ENCODE measurements around the gene KCNQ5. TPM values are rescaled to one million over a fixed set of nuclear protein-coding genes. Genes with fewer than 3 reads are reported as not detected.

KCNQ5 gene
- total and polyA plus RNA-seq, 5 experiments from 2014 or later: 2.3 to 10.7 (median 4.8) TPM

DNA sequence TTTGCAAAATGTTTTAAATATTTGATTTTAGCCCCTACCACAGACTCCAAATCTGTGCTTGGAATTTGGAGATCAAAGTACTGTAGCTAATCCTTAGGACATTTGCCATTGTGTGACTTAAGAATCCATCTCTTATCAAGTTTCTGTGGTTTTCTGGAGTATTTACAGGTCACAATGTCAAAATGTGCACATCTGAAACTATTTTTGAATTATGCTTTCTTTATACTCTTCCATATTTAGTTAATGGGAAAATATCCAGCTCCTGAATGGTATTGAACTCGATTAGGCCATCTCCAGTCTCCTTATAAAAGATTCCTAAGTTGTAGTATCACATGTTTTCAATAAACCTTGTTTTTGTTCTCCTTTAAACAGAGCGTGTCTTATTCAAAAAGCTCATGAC is 441.0 kb downstream of the KCNQ5 start:
- H3K4me3 Mint-ChIP-seq: no peak overlapping the region
- no peak for ATAC-seq

DNA sequence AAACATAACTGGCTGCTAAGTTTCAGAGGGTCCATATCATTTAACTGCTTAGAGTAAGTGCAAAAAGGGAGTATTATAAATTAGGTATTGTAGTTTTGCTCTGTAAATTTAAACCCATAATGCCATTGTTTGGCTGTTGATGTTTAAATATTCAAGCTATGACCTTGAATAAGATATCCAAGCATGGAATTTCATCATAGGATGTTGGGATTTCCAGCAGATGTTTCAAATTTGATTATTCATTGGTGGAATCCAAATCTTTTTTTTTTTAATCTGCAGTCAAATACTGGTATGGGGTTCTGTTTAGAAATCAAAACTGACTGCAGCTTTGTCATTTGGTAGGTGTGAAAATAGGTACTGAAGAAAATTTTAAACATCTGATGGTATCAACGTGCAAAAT is 442.4 kb downstream of the KCNQ5 start:
- Mint-ChIP-seq H3K27ac (no peak overlapping the region), H3K36me3 (peaks cover 3 to 16% (median 6%) of the 10 kb centered on the region in 3 donors)

More for the DNA sequence above, 441.0 kb downstream of the KCNQ5 start:
- Mint-ChIP-seq H3K27ac (no peak overlapping the region), H3K27me3 (no peaks in the 10 kb centered on the region), H3K36me3 (peaks cover 3 to 17% (median 6%) of the 10 kb centered on the region in 3 donors), H3K9me3 (no peaks in the 10 kb centered on the region), H3K4me1 (peaks cover 0 to 9% (median 3%) of the 10 kb centered on the region in 4 donors)
- POLR2A ChIA-PET: no interaction called here
- no peak for DNase-seq

DNA sequence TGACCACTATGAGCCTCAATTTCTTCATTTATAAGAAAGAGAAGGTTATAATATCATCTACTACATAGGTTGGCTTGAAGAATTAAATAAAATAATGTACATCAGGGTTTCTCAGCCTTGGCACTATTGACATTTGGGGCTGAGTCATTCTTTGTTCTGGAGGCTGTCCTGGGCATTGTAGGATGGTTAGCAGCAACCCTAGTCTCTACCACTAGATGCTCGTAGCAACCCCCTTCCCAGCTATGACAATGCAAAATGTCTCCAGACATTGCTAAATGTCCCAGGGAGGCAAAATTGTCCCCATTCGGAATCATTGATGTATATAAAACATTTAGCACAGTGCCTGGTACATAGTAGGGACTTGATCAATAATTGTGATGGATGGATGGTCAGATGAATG is 451.4 kb downstream of the KCNQ5 start:
- Mint-ChIP-seq H3K36me3 (peaks cover 0 to 10% (median 5%) of the 10 kb centered on the region in 3 donors), H3K27ac (no peak overlapping the region), H3K4me1 (no peaks in the 10 kb centered on the region), H3K9me3 (no peaks in the 10 kb centered on the region), H3K4me3 (no peak overlapping the region), H3K27me3 (no peaks in the 10 kb centered on the region)
- no peak for ATAC-seq
- POLR2A ChIA-PET: no interaction called here
- no peak for DNase-seq

More for the DNA sequence above, 442.4 kb downstream of the KCNQ5 start:
- POLR2A ChIA-PET: no interaction called here
- Mint-ChIP-seq H3K4me3 (no peak overlapping the region), H3K27me3 (no peaks in the 10 kb centered on the region), H3K9me3 (no peaks in the 10 kb centered on the region), H3K4me1 (peaks cover 0 to 9% (median 3%) of the 10 kb centered on the region in 4 donors)
- no peak for ATAC-seq
- DNase-seq: no peak

DNA sequence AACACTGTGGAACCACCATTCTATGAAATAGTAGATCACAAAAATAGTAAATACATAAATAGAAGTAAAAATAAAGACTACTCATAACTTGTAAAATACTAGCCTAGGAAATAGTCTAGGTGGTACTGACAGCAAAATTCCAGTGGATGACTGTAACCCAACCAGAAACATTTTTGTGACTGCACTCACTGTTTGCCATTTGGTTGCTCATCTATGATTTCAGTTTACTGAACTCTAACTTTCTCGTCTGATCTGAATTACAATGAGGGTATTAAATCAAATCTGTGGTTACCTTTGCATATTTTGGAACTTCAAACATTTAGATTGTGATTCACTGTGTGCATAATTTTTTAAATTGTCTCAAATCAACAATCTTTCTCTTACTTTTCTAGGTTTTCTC is 452.3 kb downstream of the KCNQ5 start:
- Mint-ChIP-seq H3K27ac (no peak overlapping the region), H3K9me3 (no peaks in the 10 kb centered on the region), H3K36me3 (peaks cover 0 to 12% (median 8%) of the 10 kb centered on the region in 3 donors), H3K4me1 (no peaks in the 10 kb centered on the region), H3K4me3 (no peak overlapping the region), H3K27me3 (no peaks in the 10 kb centered on the region)
- DNase-seq: no peak
- no peak for ATAC-seq
- POLR2A ChIA-PET: no interaction called here

DNA sequence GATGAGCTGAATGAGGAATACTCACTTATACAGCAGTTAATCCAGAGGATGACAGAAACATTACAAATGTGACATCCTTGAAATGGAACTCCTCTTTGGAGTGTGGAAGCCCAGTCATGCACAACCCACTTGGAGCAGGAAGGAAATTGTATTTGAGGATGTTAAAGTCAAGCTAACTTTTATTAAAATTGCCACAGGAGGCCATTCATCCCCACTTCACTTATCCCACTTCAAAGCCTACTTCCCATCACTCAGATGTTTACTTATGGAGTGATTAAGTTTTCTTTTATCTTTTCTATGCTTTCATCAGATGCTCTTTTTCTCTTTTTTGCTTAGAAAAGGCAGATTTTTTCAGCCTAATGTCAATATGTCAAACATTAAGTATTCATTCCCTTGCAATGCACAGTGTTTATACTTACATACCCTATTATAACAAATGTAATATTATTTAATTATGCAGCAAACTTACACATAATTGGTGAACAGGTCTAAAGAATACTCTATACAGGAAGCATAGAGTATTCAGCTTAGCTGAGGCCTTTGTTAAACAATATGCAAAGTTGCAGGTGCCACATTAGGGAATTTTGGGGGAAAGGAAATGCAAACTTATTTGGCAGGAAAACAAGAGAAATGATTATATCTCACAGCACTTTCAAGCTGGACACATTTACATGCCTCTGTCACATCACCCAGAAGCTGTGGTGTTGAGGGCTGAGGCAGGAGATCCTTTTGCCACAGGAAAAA is 454.5 kb downstream of the KCNQ5 start:
- POLR2A ChIA-PET: no interaction called here

DNA sequence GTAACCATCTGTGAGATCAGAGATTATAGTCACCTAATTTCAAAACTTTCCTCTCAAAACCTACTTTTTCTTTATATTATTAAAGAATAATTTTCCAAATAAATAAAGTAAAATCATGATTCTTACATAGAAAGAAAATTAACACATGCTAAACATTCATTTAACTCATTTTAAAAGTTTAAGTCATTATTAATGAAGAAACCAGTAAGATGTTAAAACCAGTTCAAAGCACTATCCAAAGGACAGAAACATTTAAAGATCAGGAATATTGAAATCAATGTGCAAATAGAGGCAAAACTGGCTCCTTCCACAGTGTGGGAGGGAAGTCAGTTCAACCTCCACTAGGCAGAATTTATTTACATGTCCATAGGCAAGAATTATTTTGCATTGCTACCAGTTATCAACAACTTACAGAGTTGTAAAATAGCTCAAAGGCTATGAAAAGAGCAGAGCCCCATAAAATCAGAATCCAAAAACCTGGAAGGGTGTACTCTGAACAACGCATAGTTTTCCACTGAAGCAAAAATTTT is 456.5 kb downstream of the KCNQ5 start:
- no peaks in the 10 kb centered on the region for H3K4me1 Mint-ChIP-seq
- H3K27me3 Mint-ChIP-seq: no peaks in the 10 kb centered on the region
- H3K9me3 Mint-ChIP-seq: no peaks in the 10 kb centered on the region
- H3K4me3 Mint-ChIP-seq: no peak overlapping the region
- ATAC-seq (no peak), DNase-seq (no peak)
- POLR2A ChIA-PET: no interaction called here
- peaks cover 4 to 16% (median 15%) of the 10 kb centered on the region in 3 donors for H3K36me3 Mint-ChIP-seq
- H3K27ac Mint-ChIP-seq: no peak overlapping the region

More for the DNA sequence above, 454.5 kb downstream of the KCNQ5 start:
- DNase-seq (no peak), ATAC-seq (no peak)
- H3K27ac Mint-ChIP-seq: no peak overlapping the region
- H3K4me1 Mint-ChIP-seq: no peaks in the 10 kb centered on the region
- H3K27me3 Mint-ChIP-seq: no peaks in the 10 kb centered on the region
- H3K36me3 Mint-ChIP-seq: peaks cover 0 to 13% (median 11%) of the 10 kb centered on the region in 3 donors
- H3K4me3 Mint-ChIP-seq: no peak overlapping the region
- no peaks in the 10 kb centered on the region for H3K9me3 Mint-ChIP-seq

DNA sequence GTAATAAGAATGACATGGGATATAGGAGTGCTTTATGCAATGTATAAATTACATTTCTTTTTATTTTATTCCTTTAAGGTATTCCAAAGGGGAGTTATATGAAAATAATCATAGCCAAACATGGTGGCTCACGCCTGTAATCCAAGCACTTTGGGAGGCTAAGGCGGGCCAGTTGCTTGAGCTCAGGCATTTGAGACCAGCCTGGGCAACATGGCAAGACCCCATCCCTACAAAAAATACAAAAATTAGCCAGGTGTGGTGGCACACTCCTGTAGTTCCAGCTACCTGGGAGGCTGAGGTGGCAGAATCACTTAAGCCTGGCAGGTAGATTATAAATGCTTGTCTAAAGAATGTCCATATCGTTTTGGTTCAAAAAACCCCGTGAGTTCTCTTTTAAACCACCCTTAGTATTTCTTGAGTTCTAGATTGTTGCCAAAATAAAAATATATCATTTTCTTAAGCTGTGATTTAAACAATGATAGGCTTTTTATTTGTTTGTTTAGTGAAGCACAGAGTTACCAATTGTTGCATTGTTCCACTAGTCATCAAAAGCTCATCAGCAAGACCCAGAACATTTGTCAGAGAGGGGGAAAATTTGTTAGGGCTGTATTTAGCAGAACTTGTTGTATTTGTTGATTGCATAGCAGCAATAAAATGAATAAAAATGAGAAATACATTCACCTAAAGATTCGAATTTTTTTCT is 457.2 kb downstream of the KCNQ5 start:
- Mint-ChIP-seq H3K4me1 (no peaks in the 10 kb centered on the region), H3K4me3 (no peak overlapping the region), H3K27ac (no peak overlapping the region), H3K9me3 (no peaks in the 10 kb centered on the region), H3K36me3 (peaks cover 4 to 16% (median 15%) of the 10 kb centered on the region in 3 donors), H3K27me3 (no peaks in the 10 kb centered on the region)
- POLR2A ChIA-PET: no interaction called here
- ATAC-seq (no peak), DNase-seq (no peak)

DNA sequence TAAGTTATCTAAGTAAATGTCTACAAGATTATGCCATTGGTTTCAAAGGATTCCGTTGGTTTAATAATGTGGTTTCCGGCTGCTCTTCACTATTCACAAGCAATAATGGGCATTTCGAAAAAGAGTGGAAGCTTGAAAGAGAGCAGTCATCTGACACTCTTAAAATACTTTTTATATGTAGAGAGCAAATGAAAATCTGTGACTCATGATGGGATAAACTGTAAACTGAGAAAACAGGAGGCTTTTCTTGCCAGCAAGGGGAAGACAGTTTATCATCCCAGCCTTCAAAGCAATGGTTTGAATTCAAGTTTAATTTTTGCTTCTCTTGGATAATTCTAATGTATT is 457.7 kb downstream of the KCNQ5 start:
- H3K36me3 Mint-ChIP-seq: peaks cover 4 to 15% (median 14%) of the 10 kb centered on the region in 3 donors
- no peaks in the 10 kb centered on the region for H3K9me3 Mint-ChIP-seq
- ATAC-seq (no peak), DNase-seq (no peak)
- no peak overlapping the region for H3K27ac Mint-ChIP-seq
- POLR2A ChIA-PET: no interaction called here
- no peaks in the 10 kb centered on the region for H3K27me3 Mint-ChIP-seq
- H3K4me3 Mint-ChIP-seq: no peak overlapping the region
- H3K4me1 Mint-ChIP-seq: no peaks in the 10 kb centered on the region

DNA sequence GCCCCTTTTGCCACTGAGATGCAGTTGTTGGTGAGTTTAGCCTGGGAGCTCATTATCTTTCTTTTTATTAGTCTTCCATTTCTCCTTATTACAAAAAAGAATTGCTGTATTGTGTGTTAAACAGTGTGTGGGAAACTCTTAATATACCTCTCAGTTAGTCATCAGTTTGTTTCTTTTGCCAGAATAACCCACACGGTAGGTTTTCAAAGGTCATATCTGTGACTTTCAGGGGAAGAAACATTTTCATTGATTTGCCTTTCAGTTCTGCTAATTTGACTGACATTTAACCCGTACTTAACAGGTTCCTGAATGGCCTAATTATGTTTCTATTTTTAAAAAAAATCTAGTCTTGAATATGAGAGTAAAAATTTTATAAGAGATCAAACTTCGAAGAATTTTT is 458.1 kb downstream of the KCNQ5 start:
- no peak overlapping the region for H3K27ac Mint-ChIP-seq
- H3K36me3 Mint-ChIP-seq: peaks cover 4 to 15% (median 14%) of the 10 kb centered on the region in 3 donors
- no peaks in the 10 kb centered on the region for H3K9me3 Mint-ChIP-seq
- H3K27me3 Mint-ChIP-seq: no peaks in the 10 kb centered on the region
- DNase-seq: no peak
- no peaks in the 10 kb centered on the region for H3K4me1 Mint-ChIP-seq
- no peak overlapping the region for H3K4me3 Mint-ChIP-seq
- POLR2A ChIA-PET: no interaction called here
- no peak for ATAC-seq

DNA sequence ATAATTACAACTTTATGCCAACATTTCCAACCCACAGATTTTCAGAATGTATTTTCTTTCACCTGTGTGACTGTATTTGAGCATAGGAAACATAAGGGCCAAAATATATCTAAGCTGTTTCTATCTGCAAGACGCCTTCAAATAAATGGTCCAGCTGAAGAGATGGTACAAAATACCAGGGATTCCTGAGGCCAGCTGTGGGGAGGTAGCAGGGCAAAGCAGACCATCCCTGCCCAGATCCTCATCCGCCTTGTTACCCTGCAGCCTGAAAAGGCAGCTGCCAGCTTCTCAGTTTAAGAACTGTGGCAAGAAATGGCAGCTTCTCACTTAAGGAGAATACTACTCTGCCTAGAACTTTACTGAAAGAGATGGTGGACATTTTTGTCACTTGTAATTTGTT is 460.1 kb downstream of the KCNQ5 start:
- ATAC-seq: no peak
- POLR2A ChIA-PET: no interaction called here

DNA sequence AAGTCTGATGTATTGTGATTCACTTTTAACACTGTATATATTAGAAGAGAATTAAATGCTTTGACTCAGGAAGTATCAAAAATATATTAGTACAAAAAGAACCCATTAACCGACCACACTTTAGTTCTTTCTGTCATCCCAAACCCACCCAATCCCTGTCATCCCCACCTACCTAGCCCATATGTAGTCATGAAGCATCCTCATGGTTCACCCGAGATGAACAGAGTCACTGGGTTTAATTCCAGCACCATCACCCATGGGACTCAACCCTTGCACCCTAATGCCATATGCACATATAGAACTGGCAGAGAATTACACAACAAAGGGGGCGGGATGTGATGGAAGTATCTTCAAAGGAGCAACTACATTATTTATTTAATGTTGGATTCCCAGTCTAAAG is 462.0 kb downstream of the KCNQ5 start:
- Mint-ChIP-seq H3K9me3 (peaks cover 0 to 2% (median 0%) of the 10 kb centered on the region in 9 donors), H3K27me3 (no peaks in the 10 kb centered on the region), H3K4me3 (no peak overlapping the region), H3K36me3 (peaks cover 20 to 29% (median 26%) of the 10 kb centered on the region in 3 donors), H3K4me1 (peaks cover 0 to 2% (median 0%) of the 10 kb centered on the region in 4 donors), H3K27ac (no peak overlapping the region)
- ATAC-seq (no peak), DNase-seq (no peak)
- POLR2A ChIA-PET: no interaction called here

More for the DNA sequence above, 460.1 kb downstream of the KCNQ5 start:
- Mint-ChIP-seq H3K27ac (no peak overlapping the region), H3K4me1 (no peaks in the 10 kb centered on the region), H3K9me3 (no peaks in the 10 kb centered on the region), H3K4me3 (no peak overlapping the region), H3K27me3 (no peaks in the 10 kb centered on the region), H3K36me3 (peaks cover 7 to 19% (median 18%) of the 10 kb centered on the region in 3 donors)
- DNase-seq: no peak

DNA sequence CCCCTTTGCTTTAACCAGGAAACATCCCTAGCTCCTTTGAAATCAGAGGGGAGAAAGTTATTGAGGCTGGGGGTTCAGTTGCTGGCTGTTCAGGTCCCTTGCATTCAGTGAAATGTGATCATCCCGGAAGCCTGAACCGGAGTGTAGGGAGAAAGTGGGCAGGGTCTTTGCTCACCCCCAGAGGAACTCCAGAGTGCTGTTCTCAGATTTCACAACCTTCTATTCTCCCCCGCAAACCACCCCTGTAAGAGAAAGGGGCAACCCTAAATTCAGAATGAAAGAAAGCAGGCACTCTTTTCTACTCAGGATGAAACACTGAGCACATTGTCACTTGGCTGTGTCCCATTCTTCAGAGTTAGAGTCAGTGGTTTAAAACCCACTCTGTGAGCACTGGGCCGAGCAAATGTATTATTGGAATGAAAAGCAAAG is 463.6 kb downstream of the KCNQ5 start:
- DNase-seq: no peak
- Mint-ChIP-seq H3K4me3 (no peak overlapping the region), H3K4me1 (peaks cover 0 to 2% (median 0%) of the 10 kb centered on the region in 4 donors), H3K9me3 (peaks cover 0 to 10% (median 6%) of the 10 kb centered on the region in 9 donors), H3K27me3 (no peaks in the 10 kb centered on the region), H3K27ac (no peak overlapping the region), H3K36me3 (peaks cover 24 to 39% (median 29%) of the 10 kb centered on the region in 3 donors)
- POLR2A ChIA-PET: no interaction called here
- ATAC-seq: no peak

DNA sequence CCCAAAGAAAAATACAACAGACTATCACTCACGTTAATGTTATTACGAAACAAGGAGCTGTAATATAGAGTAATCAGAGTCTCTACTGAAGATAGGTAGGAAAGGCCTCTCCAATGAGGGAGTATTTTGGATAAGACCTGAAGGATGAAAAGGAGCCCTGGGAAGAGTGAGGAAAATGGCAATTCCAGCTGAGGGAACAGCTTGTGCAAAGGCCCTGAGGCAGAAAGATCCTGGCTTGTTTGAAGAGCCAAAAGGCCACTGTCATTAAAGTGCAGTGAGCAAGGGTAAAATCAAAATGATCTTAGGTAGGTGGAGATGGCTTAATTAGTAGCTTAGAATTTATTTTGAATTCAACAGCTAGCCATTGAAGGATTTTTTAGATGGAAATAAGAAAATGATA is 464.9 kb downstream of the KCNQ5 start:
- DNase-seq: no peak
- Mint-ChIP-seq H3K27me3 (no peaks in the 10 kb centered on the region), H3K36me3 (peaks cover 29 to 49% (median 29%) of the 10 kb centered on the region in 3 donors), H3K27ac (no peak overlapping the region), H3K4me3 (no peak overlapping the region), H3K9me3 (peaks cover 0 to 21% (median 9%) of the 10 kb centered on the region in 9 donors), H3K4me1 (peaks cover 0 to 4% (median 0%) of the 10 kb centered on the region in 4 donors)
- no peak for ATAC-seq
- POLR2A ChIA-PET: no interaction called here
